M059J (cell line): ENCODE measurements around the gene CSNK1G3. TPM values are rescaled to one million over a fixed set of nuclear protein-coding genes. Genes with fewer than 3 reads are reported as not detected.

Experiments used
- DNase-seq: peaks from one replicate; pipeline ENCODE4 v3.0.0-alpha.2; 2012; ENCODE audit warnings: low read depth
- total RNA-seq: library from RNA; depleted of rRNA; stranded (reverse); fragments of >200 nt; shearing (Covaris generic); gene quantifications from 2 replicates; pipeline ENCODE4 v1.2.3, GENCODE V29; 2014

The CSNK1G3 gene
- total RNA-seq, 1 experiment from 2014 or later: 43.3 TPM

- DNase-seq: no peak
These were observed 2.8 kb downstream of the CSNK1G3 start for GRCh38 chr5:123514615-123515355.

DNA sequence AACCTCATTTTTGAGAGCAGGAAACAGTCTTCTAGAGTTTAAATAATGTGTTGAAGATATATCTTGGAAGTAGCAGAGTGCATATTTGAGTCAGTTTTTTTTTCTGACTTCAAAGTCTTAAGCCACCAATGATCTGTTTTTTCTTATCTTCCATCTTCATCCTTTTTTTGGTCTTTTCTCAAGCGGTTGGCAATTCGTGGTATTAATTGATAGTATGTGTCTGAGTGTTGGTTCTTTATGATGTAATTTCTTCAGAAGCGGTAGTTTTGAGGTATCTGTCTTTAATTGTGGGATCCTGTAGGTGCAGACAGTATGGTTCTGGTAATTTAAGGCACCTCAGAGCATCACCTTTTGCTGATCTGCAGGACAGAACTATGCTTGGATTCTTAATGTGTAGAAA lies 3.9 kb downstream of the CSNK1G3 start:
- DNase-seq: no peak

DNA sequence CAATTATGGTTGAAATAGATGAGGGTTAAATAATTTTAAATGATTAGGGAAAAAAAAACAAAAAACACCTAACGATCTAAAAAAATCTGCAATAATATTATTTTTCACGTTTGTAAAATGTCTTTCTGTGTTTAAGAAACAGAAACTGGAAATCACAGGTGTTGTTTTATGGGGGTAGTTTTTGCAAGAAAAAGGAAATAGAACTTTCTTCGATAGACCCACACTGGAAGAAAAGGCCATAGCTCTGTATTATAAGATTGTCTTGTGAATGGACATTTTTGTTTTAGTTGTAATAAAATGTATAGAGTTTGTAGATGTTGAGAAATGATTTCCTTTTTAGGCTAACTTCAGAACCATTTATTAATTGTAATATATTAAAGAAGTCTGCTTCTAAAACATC lies 5.5 kb downstream of the CSNK1G3 start:
- no peak for DNase-seq

GRCh38 chr5:123518111-123518510 lies 6.1 kb downstream of the CSNK1G3 start:
- no peak for DNase-seq

DNA sequence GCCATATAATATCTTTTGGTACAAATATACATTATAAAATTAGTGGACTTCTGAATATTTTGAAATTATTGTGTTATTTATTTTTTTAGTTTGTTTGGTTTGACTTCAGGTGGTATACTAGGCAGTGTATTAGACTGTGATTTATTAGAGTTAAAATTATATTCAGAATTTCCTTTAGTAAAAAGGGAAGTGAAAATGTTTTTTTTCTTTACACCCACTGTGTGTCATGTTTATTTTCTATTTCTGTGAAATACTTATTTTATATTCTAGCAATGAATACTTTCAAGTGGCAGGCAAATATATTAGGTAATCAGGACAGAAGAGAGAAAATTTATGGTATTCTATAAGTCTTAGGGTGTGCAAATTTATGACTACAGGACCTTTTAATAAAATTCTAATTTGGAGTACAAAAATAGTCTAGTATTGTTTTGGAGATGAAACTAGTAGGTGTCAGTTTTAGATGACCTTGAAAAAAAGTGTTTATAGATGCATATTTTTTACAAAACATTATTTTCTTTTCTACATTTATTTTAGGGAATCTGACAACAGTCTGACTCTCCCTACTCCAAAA lies 8.8 kb downstream of the CSNK1G3 start:
- no peak for DNase-seq

DNA sequence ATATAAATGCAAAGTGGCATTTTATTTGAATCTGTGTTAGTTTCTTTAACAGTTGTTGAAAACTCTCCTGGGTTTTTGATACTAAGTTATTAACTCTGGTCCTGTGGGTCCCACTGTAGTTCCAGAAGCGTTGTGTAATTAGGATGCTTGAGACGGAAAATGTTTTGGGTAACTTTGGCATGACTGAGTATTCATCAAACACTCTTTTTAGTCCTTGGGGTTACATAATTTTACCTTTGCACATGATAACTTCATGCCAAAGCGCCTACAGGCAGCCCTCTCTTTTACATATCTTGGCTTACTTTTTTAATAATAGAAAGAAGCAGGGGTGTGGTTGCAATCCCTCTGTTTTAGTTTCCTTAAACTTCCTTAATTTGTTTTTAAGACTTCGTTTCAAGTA lies 12.2 kb downstream of the CSNK1G3 start:
- no peak for DNase-seq

GRCh38 chr5:123527190-123527589 lies 15.2 kb downstream of the CSNK1G3 start:
- DNase-seq: no peak

- DNase-seq: no peak
These were observed 16.1 kb downstream of the CSNK1G3 start for GRCh38 chr5:123528065-123528464.

DNA sequence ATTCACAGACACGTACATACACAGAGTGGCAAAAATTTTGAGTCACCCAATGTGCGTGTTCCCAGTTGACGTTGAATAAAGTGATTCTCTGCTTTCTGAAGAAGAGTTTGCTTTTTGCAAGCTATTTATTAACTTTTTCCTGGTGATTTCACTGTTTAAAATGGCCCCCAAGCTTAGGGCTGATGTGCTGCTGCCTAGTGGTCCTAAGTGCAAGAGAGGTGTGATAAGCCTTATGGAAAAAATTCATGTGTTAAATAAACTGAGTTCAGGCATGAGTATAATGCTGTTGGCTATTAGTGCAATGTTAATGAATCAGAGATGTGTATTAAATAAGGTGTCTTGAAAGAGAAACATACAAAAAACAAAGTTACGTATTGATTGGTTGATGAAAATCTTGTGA lies 16.9 kb downstream of the CSNK1G3 start:
- no peak for DNase-seq

DNA sequence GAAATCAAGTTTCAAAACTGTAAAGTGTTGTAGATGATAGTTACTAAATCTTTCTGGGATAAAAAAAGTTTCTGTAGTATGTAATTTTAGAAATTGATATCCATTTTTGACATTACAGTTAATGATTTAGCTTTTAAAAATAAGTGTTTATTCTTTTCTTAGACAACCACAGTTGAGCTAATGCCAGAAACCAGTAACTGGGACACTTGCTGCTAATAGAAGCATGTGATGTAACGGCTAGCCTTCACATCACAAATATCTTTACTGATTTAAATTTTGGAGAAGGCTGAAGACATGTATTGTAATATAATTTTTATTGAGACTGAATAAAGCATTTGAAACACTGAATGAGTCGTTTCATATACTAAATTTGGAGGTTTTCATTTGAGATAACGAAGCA lies 18.8 kb downstream of the CSNK1G3 start:
- DNase-seq: no peak

DNA sequence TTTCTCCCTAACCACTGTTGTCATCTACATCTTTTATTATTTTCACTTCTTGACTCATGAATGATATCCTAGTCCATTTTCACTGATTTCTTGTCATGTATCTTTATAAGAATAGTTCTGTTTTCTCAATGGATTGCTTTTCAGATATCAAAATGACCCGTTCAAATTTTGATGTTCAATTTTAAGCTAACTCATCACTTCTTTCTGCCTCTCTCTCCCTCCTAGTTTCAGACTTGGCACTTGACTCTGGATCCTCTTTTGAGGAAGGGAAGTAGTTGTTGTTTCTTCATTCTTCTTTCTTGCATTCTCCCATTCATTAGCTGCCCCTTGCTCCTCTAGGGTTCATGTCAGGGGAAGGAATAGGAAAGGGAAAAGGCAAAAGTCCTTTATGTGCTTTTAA lies 23.7 kb downstream of the CSNK1G3 start:
- DNase-seq: no peak

- DNase-seq: no peak
These were observed 25.3 kb downstream of the CSNK1G3 start for GRCh38 chr5:123537256-123537655.

- DNase-seq: no peak
These were observed 25.9 kb downstream of the CSNK1G3 start for GRCh38 chr5:123537845-123538244.

GRCh38 chr5:123538670-123539459 lies 26.9 kb downstream of the CSNK1G3 start:
- DNase-seq: peak; percentile 26

GRCh38 chr5:123540534-123540933 lies 28.6 kb downstream of the CSNK1G3 start:
- no peak for DNase-seq

DNA sequence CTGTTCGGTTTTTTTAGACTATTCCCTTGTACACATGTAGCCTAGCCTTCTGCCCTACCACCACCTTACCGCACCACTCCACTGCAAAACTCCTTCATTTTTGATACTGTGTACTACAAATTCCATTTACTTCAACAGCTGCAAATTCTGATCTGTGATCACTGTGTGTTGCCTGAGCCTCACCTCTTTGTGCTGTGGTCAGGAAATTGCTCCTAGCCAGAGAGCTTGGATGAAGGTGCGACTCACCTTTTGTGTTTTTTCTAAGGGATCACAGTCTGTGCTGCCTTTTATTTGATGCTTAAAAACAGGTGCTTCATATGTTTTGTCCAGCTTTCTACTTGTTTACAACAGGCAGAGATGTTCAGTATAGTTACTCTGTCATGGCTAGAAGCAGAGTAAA lies 31.5 kb downstream of the CSNK1G3 start:
- DNase-seq: peak; percentile 7

DNA sequence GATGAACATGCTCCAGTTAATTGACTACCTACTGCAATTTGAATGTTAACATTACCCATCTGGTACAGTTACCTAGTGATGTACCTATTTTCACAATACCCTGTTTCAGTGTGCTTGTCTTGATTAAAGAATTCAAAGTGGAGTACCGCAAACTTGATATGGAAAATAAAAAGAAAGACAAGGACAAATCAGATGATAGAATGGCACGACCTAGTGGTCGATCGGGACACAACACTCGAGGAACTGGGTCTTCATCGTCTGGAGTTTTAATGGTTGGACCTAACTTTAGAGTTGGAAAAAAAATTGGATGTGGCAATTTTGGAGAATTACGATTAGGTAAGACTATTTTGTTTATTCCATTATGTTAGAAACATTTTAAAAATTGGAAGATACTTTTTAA lies 33.5 kb downstream of the CSNK1G3 start:
- peak; percentile 5 for DNase-seq

- DNase-seq: no peak
These were observed 34.7 kb downstream of the CSNK1G3 start for GRCh38 chr5:123546657-123547056.

GRCh38 chr5:123549256-123549904 lies 37.4 kb downstream of the CSNK1G3 start:
- DNase-seq: no peak

DNA sequence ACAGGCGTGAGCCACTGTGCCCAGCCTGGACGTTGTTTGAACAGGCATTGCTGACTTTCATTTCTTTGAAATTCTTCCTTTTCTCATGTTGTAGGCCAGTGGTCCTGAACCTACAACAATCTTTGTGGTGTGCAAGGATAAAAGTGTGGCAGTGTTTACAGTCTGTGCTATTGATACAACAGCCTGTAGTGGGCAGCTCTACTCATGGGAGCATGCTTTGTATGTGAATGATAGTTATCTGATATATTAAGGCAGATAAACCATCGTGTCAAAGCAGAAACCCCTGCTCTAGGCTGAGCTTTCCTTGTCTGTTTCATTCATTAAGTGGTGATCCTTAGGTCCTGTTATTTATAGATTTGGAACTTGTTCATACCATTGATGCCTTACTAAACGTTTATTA lies 42.6 kb downstream of the CSNK1G3 start:
- DNase-seq: no peak

GRCh38 chr5:123557907-123558306 lies 45.9 kb downstream of the CSNK1G3 start:
- no peak for DNase-seq

GRCh38 chr5:123558762-123559433 lies 46.9 kb downstream of the CSNK1G3 start:
- DNase-seq: no peak
